ENCODE measurements around the gene FASTK.

FASTK gene

GRCh38 chr7:151095828-151096475 lies 15.3 kb upstream of the FASTK start:
- DNase-seq, result no peak

- no peak for DNase-seq
Observed at GRCh38 chr7:151095123-151095797, 14.7 kb upstream of the FASTK start.

GRCh38 chr7:151094675-151095074 lies 14.1 kb upstream of the FASTK start:
- DNase-seq, result no peak

- DNase-seq, result no peak
Observed at GRCh38 chr7:151093748-151094147, 13.1 kb upstream of the FASTK start.

- no peak for DNase-seq
Observed at GRCh38 chr7:151091988-151092387, 11.4 kb upstream of the FASTK start.

GRCh38 chr7:151091431-151091830 lies 10.8 kb upstream of the FASTK start:
- DNase-seq, result no peak

GRCh38 chr7:151091003-151091402 lies 10.4 kb upstream of the FASTK start:
- no peak for DNase-seq

- DNase-seq, result no peak
Observed at GRCh38 chr7:151089893-151090730, 9.5 kb upstream of the FASTK start.

GRCh38 chr7:151088856-151089699 lies 8.5 kb upstream of the FASTK start:
- no peak for DNase-seq

- DNase-seq, result no peak
Observed at GRCh38 chr7:151088019-151088855, 7.6 kb upstream of the FASTK start.

- no peak for DNase-seq
Observed at GRCh38 chr7:151087245-151088018, 6.8 kb upstream of the FASTK start.

GRCh38 chr7:151086802-151087244 lies 6.2 kb upstream of the FASTK start:
- no peak for DNase-seq

GRCh38 chr7:151085691-151086620 lies 5.3 kb upstream of the FASTK start, which contains the start of gene AGAP3:
Gene AGAP3, plus strand, starts transcription at chr7:151086475. Its CDS starts 267 bp downstream, at chr7:151086742.
- peak; percentile 26 for DNase-seq

GRCh38 chr7:151085329-151085690 lies 4.7 kb upstream of the FASTK start:
- no peak for DNase-seq

GRCh38 chr7:151083824-151084160 lies 3.2 kb upstream of the FASTK start:
- no peak for DNase-seq

- peak; percentile 57 for DNase-seq
Observed at GRCh38 chr7:151083071-151083823, 2.6 kb upstream of the FASTK start, which contains the start of gene TMUB1. Gene TMUB1, minus strand, starts transcription at chr7:151083493. Its CDS starts 930 bp downstream, at chr7:151082563.

GRCh38 chr7:151082141-151083070 lies 1.8 kb upstream of the FASTK start:
- DNase-seq, result no peak
